ENCODE measurements around the gene SHQ1.
A peak's percentile ranks its signal among the peaks of the same experiment; 100 is the strongest.
"Not testable (repeated sequence)": the region's sequence is repeated elsewhere in the genome, so short reads cannot be mapped to it uniquely, and the experiment has no call there.

The SHQ1 gene

GRCh38 chr3:72798552-72799195 is 49.6 kb downstream of the SHQ1 start:
- peak; percentile 45 for DNase-seq

DNA sequence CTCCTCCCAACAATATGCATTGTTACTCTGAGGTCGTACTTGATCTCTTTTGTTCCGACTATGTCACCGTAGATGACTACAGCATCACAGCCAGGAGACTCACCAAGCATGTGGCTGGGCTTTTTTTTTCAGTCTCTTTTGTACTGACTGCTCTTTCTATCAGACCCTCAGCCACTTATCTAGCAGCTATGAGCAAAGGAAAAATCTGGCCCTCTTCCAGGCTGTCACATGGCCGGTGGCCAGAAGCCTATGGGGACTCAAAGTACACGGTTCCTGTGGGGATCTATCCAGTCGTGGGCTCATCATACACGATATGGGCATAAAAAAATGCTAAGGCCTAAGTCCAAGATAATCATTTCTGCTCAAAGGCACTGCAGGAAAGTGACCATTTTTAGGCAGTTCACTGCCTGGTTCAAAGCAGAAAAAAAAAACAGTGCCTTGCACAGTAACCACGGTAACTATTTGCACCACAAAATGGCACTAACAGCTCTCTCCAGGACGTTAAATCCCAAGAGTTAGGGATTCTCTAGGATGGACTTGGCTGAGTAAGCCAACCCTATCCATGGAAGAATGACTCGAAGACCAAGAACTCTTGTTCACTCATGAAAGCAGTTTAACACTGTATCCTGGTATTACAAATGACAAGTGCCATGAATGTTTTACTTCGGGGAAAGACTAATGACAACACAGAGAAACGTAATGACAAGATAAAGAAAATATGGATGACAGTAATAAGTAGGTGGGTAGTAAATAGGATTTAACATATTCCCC is 50.3 kb downstream of the SHQ1 start:
- peak; percentile 88 for DNase-seq

GRCh38 chr3:72794079-72794478 is 54.2 kb downstream of the SHQ1 start:
- DNase-seq = no peak

GRCh38 chr3:72791161-72791560 is 57.1 kb downstream of the SHQ1 start:
- DNase-seq = no peak

DNA sequence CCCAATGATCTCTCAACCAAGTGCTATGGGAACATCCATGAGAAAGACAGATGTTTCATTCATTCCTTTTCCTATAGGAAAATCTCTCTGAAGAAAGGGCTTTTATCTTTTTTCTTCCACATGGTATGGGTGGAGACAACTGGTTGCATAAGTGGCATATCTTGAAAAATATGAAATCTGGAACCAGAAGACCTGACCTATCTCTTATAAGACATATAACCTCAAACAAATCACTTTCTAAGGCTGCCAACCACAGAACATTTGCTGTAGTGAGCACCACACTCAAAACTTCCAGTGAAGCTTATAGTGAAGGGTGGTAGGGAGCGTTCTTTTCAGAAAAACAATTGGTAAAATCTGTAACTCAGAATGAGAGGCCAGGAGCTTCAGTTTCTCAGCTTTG is 58.5 kb downstream of the SHQ1 start:
- no peak for DNase-seq

DNA sequence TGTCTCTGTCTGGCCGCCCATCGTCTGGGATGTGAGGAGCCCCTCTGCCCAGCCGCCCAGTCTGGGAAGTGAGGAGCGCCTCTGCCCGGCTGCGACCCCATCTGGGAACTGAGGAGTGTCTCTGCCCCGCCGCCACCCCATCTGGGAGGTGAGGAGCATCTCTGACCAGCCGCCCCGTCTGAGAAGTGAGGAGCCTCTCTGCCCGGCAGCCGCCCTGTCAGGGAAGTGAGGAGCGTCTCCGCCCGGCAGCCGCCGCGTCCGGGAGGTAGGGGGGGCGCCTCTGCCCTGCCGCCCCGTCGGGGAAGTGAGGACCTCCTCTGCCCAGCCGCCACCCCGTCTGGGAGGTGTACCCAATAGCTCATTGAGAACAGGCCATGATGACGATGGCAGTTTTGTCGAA is 60.0 kb downstream of the SHQ1 start:
- not testable (repeated sequence) for DNase-seq

DNA sequence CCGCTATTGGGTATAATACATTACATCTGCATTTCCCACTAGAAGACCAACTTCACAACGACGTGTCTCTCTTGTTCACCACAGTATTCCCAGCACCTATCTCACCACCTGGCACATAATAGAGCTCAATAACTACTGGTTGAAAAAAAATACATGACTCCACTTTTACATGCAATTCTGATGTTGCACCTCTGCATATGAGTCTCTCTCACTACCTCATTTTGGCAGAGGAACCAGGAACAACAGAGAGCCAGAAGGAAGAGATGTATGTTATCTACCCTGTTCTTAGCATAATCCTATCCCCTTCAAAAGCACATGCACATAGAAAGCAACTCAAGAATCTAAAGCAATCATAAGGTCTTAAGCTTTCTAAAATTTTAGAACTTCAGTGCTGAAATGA is 61.6 kb downstream of the SHQ1 start:
- no peak for DNase-seq

DNA sequence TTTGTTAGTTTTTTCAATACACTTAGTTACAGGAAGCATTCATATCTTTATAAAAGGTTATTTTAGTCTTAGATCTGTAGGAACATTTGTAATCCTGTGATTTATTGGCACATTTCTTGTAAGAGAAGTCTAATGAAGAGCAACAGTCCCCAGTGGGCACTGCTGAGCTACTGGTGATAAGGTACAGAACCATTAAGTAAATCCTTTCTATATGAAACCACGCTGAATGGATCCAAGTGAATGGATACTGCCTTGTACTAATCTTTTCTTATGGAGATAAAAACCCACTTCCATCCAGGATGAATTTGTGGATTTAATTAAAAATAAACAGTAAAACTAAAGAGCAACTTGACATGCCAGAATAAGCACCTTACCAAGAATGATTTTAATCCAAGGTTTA is 64.0 kb downstream of the SHQ1 start:
- DNase-seq = no peak

- no peak for DNase-seq
These were observed 65.7 kb downstream of the SHQ1 start for GRCh38 chr3:72782521-72782920.

- no peak for DNase-seq
These were observed 78.3 kb downstream of the SHQ1 start for GRCh38 chr3:72769758-72770540.

DNA sequence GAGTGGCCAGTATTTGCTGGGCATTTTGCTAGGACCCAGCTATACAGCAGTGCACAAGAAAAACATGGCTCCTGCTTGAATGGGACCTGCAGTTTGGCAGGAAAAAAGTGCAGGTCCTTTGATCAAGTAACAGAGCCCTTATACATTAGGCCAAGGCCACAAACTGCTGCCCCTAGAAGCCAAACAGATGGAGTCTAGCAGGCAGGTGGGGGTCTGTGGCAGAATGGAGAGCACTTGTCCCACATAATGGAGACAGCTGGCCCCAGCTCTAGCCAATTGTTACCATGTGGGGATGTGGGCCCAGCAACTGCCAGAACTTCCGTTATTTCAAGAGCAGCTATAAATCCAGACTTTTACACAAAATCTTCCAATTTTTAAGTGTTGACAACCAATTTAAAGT is 79.3 kb downstream of the SHQ1 start:
- DNase-seq = no peak

DNA sequence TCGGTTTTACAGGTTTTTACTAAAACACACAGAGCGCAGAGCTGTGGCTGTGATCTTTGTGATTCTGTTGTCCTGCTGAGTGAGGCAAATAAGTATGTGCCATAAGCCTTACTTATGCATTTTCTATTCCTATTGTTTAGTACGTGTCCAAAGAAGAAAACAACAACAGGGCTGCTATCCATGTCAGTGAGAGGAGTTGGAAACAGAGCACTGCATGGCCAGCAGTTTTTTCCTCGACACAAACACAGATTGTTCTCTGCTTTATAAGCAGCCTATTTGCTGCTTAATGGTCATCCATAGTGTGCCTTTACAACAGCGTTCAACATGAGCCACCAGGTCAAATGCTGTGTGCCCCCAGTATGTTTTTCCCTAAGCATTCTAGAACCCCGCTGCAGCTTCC is 79.8 kb downstream of the SHQ1 start:
- no peak for DNase-seq

DNA sequence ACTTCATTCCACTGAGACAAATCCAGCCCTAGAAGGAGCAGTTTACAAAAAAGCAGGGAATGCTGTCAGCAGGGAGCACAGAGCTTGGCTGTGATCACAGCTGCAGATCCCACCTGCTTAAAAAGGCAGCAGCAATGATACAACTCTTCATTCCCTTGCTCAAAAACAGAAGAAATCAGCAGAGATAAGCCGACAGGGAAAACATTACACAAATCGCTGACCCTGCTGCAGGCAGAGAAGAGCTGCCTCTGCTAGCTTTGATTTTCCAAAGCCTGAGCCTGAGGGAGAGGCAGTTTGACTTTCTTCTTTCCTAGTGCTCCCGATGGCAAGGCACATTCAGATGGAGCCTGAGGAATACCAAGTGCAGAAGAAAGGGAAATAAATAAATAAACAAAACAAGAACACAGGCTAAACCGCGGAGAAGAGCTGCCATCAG is 80.2 kb downstream of the SHQ1 start:
- DNase-seq = no peak

DNA sequence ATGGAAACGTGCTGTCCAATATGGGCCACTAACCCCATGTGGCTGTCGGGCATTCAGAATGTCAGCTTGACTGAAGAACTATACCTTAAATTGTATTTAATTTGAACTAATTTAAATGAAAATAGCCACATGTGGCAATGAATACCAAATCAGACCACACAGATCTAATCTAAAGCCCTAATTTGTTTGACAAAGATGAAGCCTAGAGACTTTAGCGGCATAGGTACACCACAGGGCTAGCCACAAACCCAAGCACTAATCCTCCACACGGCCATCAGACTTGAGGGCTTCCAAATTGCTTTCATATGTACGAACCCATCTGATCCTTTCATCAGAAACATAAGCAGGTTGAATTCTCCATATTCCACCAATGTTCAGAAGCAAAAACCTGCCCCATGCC is 81.4 kb downstream of the SHQ1 start:
- DNase-seq = no peak

DNA sequence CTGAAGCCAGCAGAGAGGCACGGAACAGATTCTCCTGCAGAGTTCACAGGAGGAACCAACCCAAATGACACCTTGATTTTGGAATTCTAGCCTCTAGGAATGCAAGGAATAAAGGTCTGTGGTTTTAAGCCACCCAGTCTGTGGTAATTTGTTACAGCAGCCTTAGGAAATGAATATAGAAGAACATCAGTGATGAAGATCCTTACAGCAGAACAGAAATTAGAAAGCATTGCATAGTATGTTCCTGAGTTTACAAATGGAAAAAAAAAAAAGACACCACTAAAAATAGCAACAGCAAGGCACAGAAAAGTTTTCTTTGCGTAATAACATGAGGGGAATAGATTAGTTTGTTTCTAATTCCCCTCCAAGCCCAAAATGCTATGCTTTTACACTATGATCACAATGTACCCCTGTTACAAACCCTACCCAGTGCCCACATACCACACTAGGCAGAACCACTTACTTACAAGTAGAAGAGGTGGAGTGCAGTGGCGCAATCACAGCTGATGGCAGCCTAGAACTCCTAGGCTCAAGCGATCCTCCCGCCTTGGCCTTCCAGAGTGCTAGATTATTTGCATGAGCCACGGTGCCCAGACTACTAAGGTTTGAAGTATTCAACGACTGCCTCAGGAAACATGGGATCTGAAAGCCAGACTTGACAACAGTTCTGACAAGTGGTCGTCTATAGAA is 84.3 kb downstream of the SHQ1 start:
- peak; percentile 27 for DNase-seq

GRCh38 chr3:72761410-72761809 is 86.8 kb downstream of the SHQ1 start:
- DNase-seq = no peak

GRCh38 chr3:72760225-72760624 is 88.0 kb downstream of the SHQ1 start:
- no peak for DNase-seq

GRCh38 chr3:72756900-72757299 is 91.3 kb downstream of the SHQ1 start:
- no peak for DNase-seq

GRCh38 chr3:72754582-72754981 is 93.7 kb downstream of the SHQ1 start:
- no peak for DNase-seq

GRCh38 chr3:72753495-72753894 is 94.8 kb downstream of the SHQ1 start:
- no peak for DNase-seq

GRCh38 chr3:72750405-72750965 is 97.8 kb downstream of the SHQ1 start:
- DNase-seq = no peak

GRCh38 chr3:72748659-72749058 is 99.6 kb downstream of the SHQ1 start:
- DNase-seq = no peak

Data from fibroblast of skin of scalp (primary cell).